H1 (cell line): ENCODE data around the gene SMR3A. TPM values are rescaled to one million over a fixed set of nuclear protein-coding genes. Genes with fewer than 3 reads are reported as not detected.

Source experiments
- CTCF ChIA-PET: fragments of 300-600 bp; sonication (Branson Sonifier 250); formaldehyde crosslinking; loops from one replicate; lab custom pipeline; 2021; ENCODE audit not compliant: partially characterized antibody; lab: Charles Lee
- POLR2A ChIA-PET: fragments of 300-600 bp; sonication (Branson Sonifier 250); formaldehyde crosslinking; loops from one replicate; lab custom pipeline; 2021; ENCODE audit warnings: inconsistent platforms; ENCODE audit not compliant: partially characterized antibody; lab: Charles Lee
- DNase-seq, 2 experiments: peaks; one replicate each; pipeline versions ENCODE4 v3.0.0 to v3.0.0-alpha.2; 2010 to 2022; ENCODE audit warnings: low spot score in 2 of 2, low read depth in 1 of 2, mixed read lengths in 1 of 2
- FAIRE-seq: peaks from 2 replicates; lab custom pipeline; 2011; peaks lifted over from hg19 to GRCh38; lab: Jason Lieb, UNC
- H2AFZ ChIP-seq: 2 replicates; pipeline ENCODE4 v1.8.1; 2012; ENCODE audit warnings: low read length, inconsistent platforms
- H2AK5ac ChIP-seq: 2 replicates; pipeline ENCODE4 v1.6.1; 2013; ENCODE audit warnings: low read depth, low read length
- H2BK120ac ChIP-seq: replicated peaks from 2 replicates; pipeline ENCODE3; 2013; ENCODE audit warnings: low read depth, low read length, inconsistent platforms
- H2BK12ac ChIP-seq: 2 replicates; pipeline ENCODE4 v1.6.1; 2013; ENCODE audit warnings: low read depth, low read length
- H2BK15ac ChIP-seq: 2 replicates; pipeline ENCODE4 v1.6.1; 2013; ENCODE audit warnings: low read length
- H2BK20ac ChIP-seq: 2 replicates; pipeline ENCODE4 v1.6.1; 2013; ENCODE audit warnings: low read length
- H2BK5ac ChIP-seq: 2 replicates; pipeline ENCODE4 v1.6.1; 2013; ENCODE audit warnings: low read depth, low read length
- H3K14ac ChIP-seq: 2 replicates; pipeline ENCODE4 v1.6.1; 2013; ENCODE audit warnings: inconsistent platforms; ENCODE audit not compliant: insufficient read length
- H3K18ac ChIP-seq: 2 replicates; pipeline ENCODE4 v1.6.1; 2013; ENCODE audit warnings: low read length; ENCODE audit errors: extremely low read depth
- H3K23ac ChIP-seq: 2 replicates; pipeline ENCODE4 v1.6.1; 2013; ENCODE audit warnings: inconsistent platforms; ENCODE audit not compliant: insufficient read length
- H3K23me2 ChIP-seq: 2 replicates; pipeline ENCODE4 v1.6.1; 2013; ENCODE audit warnings: low read depth, low read length
- H3K27ac ChIP-seq: 2 replicates; pipeline ENCODE4 v1.6.1; 2011; ENCODE audit warnings: low read depth, low read length, inconsistent platforms
- H3K27me3 ChIP-seq, 4 experiments: replicated peaks in 1 of 4; 1 replicate in 1 of 4; 2 replicates in 3 of 4; pipeline versions ENCODE4 v1.6.1 to v1.8.1; 2011 to 2013; ENCODE audit warnings: low read length in 3 of 4, mild to moderate bottlenecking in 3 of 4, inconsistent platforms in 2 of 4, mixed read lengths in 2 of 4, moderate library complexity in 1 of 4; ENCODE audit not compliant: control insufficient read depth in 3 of 4, insufficient read depth in 3 of 4; ENCODE audit errors: extremely low read depth in 1 of 4
- H3K36me3 ChIP-seq, 4 experiments: 2 replicates each; pipeline versions ENCODE4 v1.6.1 to v1.8.1; 2011 to 2013; ENCODE audit warnings: mild to moderate bottlenecking in 4 of 4, low read length in 3 of 4, moderate library complexity in 2 of 4, control low read depth in 1 of 4, inconsistent platforms in 1 of 4; ENCODE audit not compliant: insufficient read depth in 4 of 4, control insufficient read depth in 2 of 4
- H3K4ac ChIP-seq: replicated peaks from 2 replicates; pipeline ENCODE3; 2013; ENCODE audit warnings: low read length, low read depth, mixed read lengths, inconsistent platforms; ENCODE audit not compliant: insufficient read length
- H3K4me1 ChIP-seq, 4 experiments: replicated peaks in 1 of 4; 1 replicate in 1 of 4; 2 replicates in 3 of 4; pipeline versions ENCODE4 v1.6.1 to v1.8.1; 2011 to 2013; ENCODE audit warnings: low read length in 3 of 4, inconsistent platforms in 2 of 4, mixed read lengths in 1 of 4; ENCODE audit not compliant: insufficient read depth in 4 of 4, control insufficient read depth in 3 of 4
- H3K4me2 ChIP-seq, 2 experiments: 2 replicates each; pipeline versions ENCODE4 v1.6.1 to v1.8.1; 2011 to 2013; ENCODE audit warnings: low read depth in 2 of 2, low read length in 2 of 2, control low read depth in 1 of 2, inconsistent platforms in 1 of 2, mild to moderate bottlenecking in 1 of 2; ENCODE audit not compliant: insufficient read depth in 1 of 2
- H3K4me3 ChIP-seq, 4 experiments: fragments of 200-600, 300-600 bp in 1 of 4; sonication (generic), shearing (Covaris generic), sonication (Bioruptor Twin) in 1 of 4; 2 replicates each; pipeline versions ENCODE4 v1.5.1 to v1.8.1; 2011 to 2016; ENCODE audit warnings: low read length in 4 of 4, low read depth in 3 of 4, control low read depth in 2 of 4, inconsistent platforms in 2 of 4, mild to moderate bottlenecking in 2 of 4, mixed read lengths in 1 of 4, moderate library complexity in 1 of 4; ENCODE audit not compliant: insufficient read depth in 2 of 4; ENCODE audit errors: extremely low read depth in 1 of 4
- H3K56ac ChIP-seq: replicated peaks from 2 replicates; pipeline ENCODE3; 2013; ENCODE audit warnings: low read depth, mild to moderate bottlenecking, mixed read lengths, low read length, inconsistent platforms; ENCODE audit not compliant: insufficient read length
- H3K79me1 ChIP-seq: 2 replicates; pipeline ENCODE4 v1.6.1; 2013; ENCODE audit warnings: low read depth, low read length, control low read depth
- H3K79me2 ChIP-seq, 2 experiments: 2 replicates each; pipeline versions ENCODE4 v1.6.1 to v1.8.1; 2012 to 2013; ENCODE audit warnings: low read length in 2 of 2, mild to moderate bottlenecking in 2 of 2, inconsistent platforms in 1 of 2; ENCODE audit not compliant: insufficient read depth in 2 of 2, control insufficient read depth in 1 of 2
- H3K9ac ChIP-seq, 4 experiments: replicated peaks in 1 of 4; 1 replicate in 1 of 4; 2 replicates in 3 of 4; pipeline versions ENCODE4 v1.6.1 to v1.8.1; 2011 to 2013; ENCODE audit warnings: low read depth in 3 of 4, low read length in 3 of 4, control low read depth in 2 of 4, mild to moderate bottlenecking in 2 of 4, moderate library complexity in 2 of 4, inconsistent platforms in 1 of 4; ENCODE audit errors: extremely low read depth in 1 of 4
- H3K9me3 ChIP-seq, 2 experiments: 2 replicates each; pipeline versions ENCODE4 v1.6.1 to v1.8.1; 2012 to 2013; ENCODE audit warnings: mild to moderate bottlenecking in 2 of 2, moderate library complexity in 2 of 2, control low read depth in 1 of 2, inconsistent platforms in 1 of 2, low read depth in 1 of 2, low read length in 1 of 2, mixed read lengths in 1 of 2; ENCODE audit not compliant: insufficient read depth in 2 of 2
- H4K20me1 ChIP-seq, 2 experiments: replicated peaks in 1 of 2; 2 replicates each; pipeline versions ENCODE3 to v1.8.1; 2011 to 2013; ENCODE audit warnings: inconsistent platforms in 2 of 2, low read length in 2 of 2, mild to moderate bottlenecking in 1 of 2; ENCODE audit not compliant: insufficient read depth in 2 of 2, control insufficient read depth in 1 of 2
- H4K5ac ChIP-seq: 2 replicates; pipeline ENCODE4 v1.6.1; 2013; ENCODE audit warnings: low read length, low read depth, mixed read lengths, inconsistent platforms; ENCODE audit not compliant: insufficient read length
- H4K8ac ChIP-seq: 2 replicates; pipeline ENCODE4 v1.8.0; 2013; ENCODE audit warnings: mild to moderate bottlenecking, moderate library complexity, low read length, inconsistent platforms; ENCODE audit not compliant: insufficient read depth; ENCODE audit errors: extremely low read depth
- H4K91ac ChIP-seq: replicated peaks from 2 replicates; pipeline ENCODE3; 2013; ENCODE audit warnings: low read length, mixed read lengths, inconsistent platforms; ENCODE audit not compliant: insufficient read length
- CREB1 ChIP-seq: IDR thresholded peaks from 2 replicates; pipeline ENCODE4 v1.6.1; 2012; ENCODE audit warnings: inconsistent platforms
- CTCF ChIP-seq, 3 experiments: IDR thresholded peaks; 1 replicate in 2 of 3; 2 replicates in 1 of 3; pipeline versions ENCODE4 v1.5.1 to v1.6.1; 2011; ENCODE audit warnings: low read length in 3 of 3, mild to moderate bottlenecking in 3 of 3, inconsistent platforms in 2 of 3, low read depth in 1 of 3, moderate library complexity in 1 of 3; ENCODE audit not compliant: insufficient read depth in 1 of 3; ENCODE audit errors: control extremely low read depth in 1 of 3
- EGR1 ChIP-seq: IDR thresholded peaks from 2 replicates; pipeline ENCODE4 v1.6.1; 2011; ENCODE audit warnings: low read depth, low read length, borderline replicate concordance
- HDAC2 ChIP-seq, 2 experiments: fragments of 300-600 bp in 1 of 2; sonication (generic) in 1 of 2; IDR thresholded peaks; 2 replicates each; pipeline ENCODE4 v1.6.1; 2011 to 2012; ENCODE audit warnings: low read depth in 2 of 2, low read length in 2 of 2, mild to moderate bottlenecking in 2 of 2, moderate library complexity in 2 of 2, borderline replicate concordance in 1 of 2, inconsistent platforms in 1 of 2
- HDAC6 ChIP-seq: IDR thresholded peaks from one replicate; pipeline ENCODE4 v1.7.1; 2012; ENCODE audit warnings: low read depth, mild to moderate bottlenecking, inconsistent platforms, low read length, moderate library complexity
- MAX ChIP-seq: IDR thresholded peaks from 2 replicates; pipeline ENCODE4 v1.6.1; 2012; ENCODE audit warnings: inconsistent platforms
- POU5F1 ChIP-seq: IDR thresholded peaks from 2 replicates; pipeline ENCODE4 v1.6.1; 2011; ENCODE audit warnings: low read depth, mild to moderate bottlenecking, low read length, moderate library complexity
- RFX5 ChIP-seq: IDR thresholded peaks from 2 replicates; pipeline ENCODE4 v1.6.1; 2011; ENCODE audit warnings: low read depth, low read length, improper control_type of control experiment, borderline replicate concordance
- SIN3A ChIP-seq, 2 experiments: IDR thresholded peaks in 1 of 2; conservative IDR thresholded peaks in 1 of 2; 2 replicates each; pipeline ENCODE4 v1.6.1; 2011 to 2012; ENCODE audit warnings: low read length in 2 of 2, improper control_type of control experiment in 1 of 2, low read depth in 1 of 2, mild to moderate bottlenecking in 1 of 2
- SIX5 ChIP-seq: IDR thresholded peaks from 2 replicates; pipeline ENCODE4 v1.6.1; 2011; ENCODE audit warnings: mild to moderate bottlenecking, low read depth, low read length
- SP4 ChIP-seq: IDR thresholded peaks from 2 replicates; pipeline ENCODE4 v1.6.1; 2012; ENCODE audit warnings: low read length, inconsistent platforms
- TEAD4 ChIP-seq: IDR thresholded peaks from 2 replicates; pipeline ENCODE4 v1.6.1; 2012; ENCODE audit warnings: low read depth, low read length, inconsistent platforms, mixed read lengths
- YY1 ChIP-seq: IDR thresholded peaks from 2 replicates; pipeline ENCODE4 v1.6.1; 2011; ENCODE audit warnings: low read depth, mild to moderate bottlenecking, low read length
- WGBS, 2 experiments: shearing (Covaris generic) in 1 of 2; methylation state at CpG; one replicate each; pipeline versions ENCODE4 v1.1.6 to v1.1.7; 2013 to 2015; ENCODE audit warnings: low lambda C conversion rate in 2 of 2, mixed read lengths in 2 of 2, inconsistent platforms in 1 of 2, low coverage in 1 of 2, missing lambda C conversion rate in 1 of 2; ENCODE audit not compliant: insufficient replicate concordance in 2 of 2, insufficient coverage in 1 of 2, insufficient read length in 1 of 2; ENCODE audit errors: extremely low coverage in 1 of 2, missing lambda C conversion rate in 1 of 2; 5-methylcytosine and 5-hydroxymethylcytosine counted together
- polyA plus RNA-seq, 7 experiments: library from polyadenylated mRNA; depleted of rRNA in 3 of 7; stranded (reverse) in 5 of 7; unstranded in 2 of 7; fragments of >200 nt in 5 of 7; fragments of 200-250 nt in 2 of 7; gene quantifications; 1 replicate in 5 of 7; 2 replicates in 1 of 7; 4 replicates in 1 of 7; pipeline versions ENCODE4 v1.2.1 to v1.2.3, GENCODE V29; 2011 to 2013; ENCODE audit warnings: missing spikeins in 2 of 7, mixed read lengths in 2 of 7
- total RNA-seq: library from RNA; stranded (reverse); fragmentation: NEBNext Ultra II Directional; extraction: Animal tissue kit (Norgen Biotek cat#: 25700); gene quantifications from 2 replicates; pipeline ENCODE4 v1.2.1, GENCODE V29; 2021

SMR3A gene
- total and polyA plus RNA-seq, 2 of the 8 experiments (the other 6 are each of a cell fraction or from before 2014, with no cell fraction given) = not detected

- Histone ChIP-seq H3K79me1 (no peaks in the 10 kb centered on the region), H3K23me2 (no peaks in the 10 kb centered on the region), H3K79me2 (no peaks in the 10 kb centered on the region), H3K9me3 (no peaks in the 10 kb centered on the region), H2BK12ac (no peak overlapping the region), H3K36me3 (no peaks in the 10 kb centered on the region), H3K23ac (no peak overlapping the region), H3K9ac (no peak overlapping the region), H3K4me1 (no peaks in the 10 kb centered on the region), H2BK5ac (no peak overlapping the region), H3K4me3 (no peak overlapping the region), H3K27me3 (no peaks in the 10 kb centered on the region), H3K4me2 (no peak overlapping the region), H4K20me1 (no peaks in the 10 kb centered on the region), H4K91ac (no peak overlapping the region), H2BK15ac (no peak overlapping the region), H3K4ac (no peak overlapping the region), H4K8ac (no peak overlapping the region), H3K18ac (no peak overlapping the region), H2BK120ac (no peak overlapping the region), H2AK5ac (no peak overlapping the region), H3K27ac (no peak overlapping the region), H3K14ac (no peak overlapping the region), H3K56ac (no peak overlapping the region), H2AFZ (no peak overlapping the region), H4K5ac (no peak overlapping the region), H2BK20ac (no peak overlapping the region)
- DNase-seq (no peak), FAIRE-seq (no peak)
- WGBS, 2 experiments = 97% methylated on average over 5 of the region's 5 CpGs; no CpG with 5 or more reads in 1 of the 2 experiments
- ChIA-PET CTCF (no interaction called here), POLR2A (no interaction called here)
- TF ChIP-seq EGR1 (no peak), POU5F1 (no peak), TEAD4 (no peak), SP4 (no peak), CTCF (IDR thresholded peaks at IDR 0.05; ENCODE audit: control extremely low read depth in 1 of 3, insufficient read depth in 1 of 3, low read depth in 1 of 3, low read length in 3 of 3) (no peak), HDAC2 (IDR thresholded peaks at IDR 0.05; ENCODE audit: borderline replicate concordance in 1 of 2, low read depth in 2 of 2, low read length in 2 of 2) (no peak), YY1 (no peak), SIX5 (no peak), MAX (no peak), RFX5 (no peak), SIN3A (conservative IDR thresholded peaks at IDR 0.05 in 1 of 2, IDR thresholded peaks at IDR 0.05 in 1 of 2; ENCODE audit: low read depth in 1 of 2, low read length in 2 of 2) (no peak), CREB1 (no peak), HDAC6 (no peak)
Measured at GRCh38 chr4:70336043-70336442, 24.5 kb upstream of the SMR3A start.
